WTC11 (cell line): Measurements from ENCODE around the gene NECTIN3. TPM values are rescaled to one million over a fixed set of nuclear protein-coding genes. Genes with fewer than 3 reads are reported as not detected.

Source experiments
- CDX4 ChIP-seq: fragments of 250-450 bp; sonication (Bioruptor Pico); IDR thresholded peaks from 2 replicates; pipeline ENCODE4 v1.9.0; 2021; ENCODE audit warnings: moderate library complexity, mild to moderate bottlenecking, inconsistent platforms, borderline replicate concordance
- GRHL2 ChIP-seq: fragments of 250-450 bp; sonication (Bioruptor Pico); IDR thresholded peaks from 2 replicates; pipeline ENCODE4 v1.8.0; 2022; ENCODE audit warnings: mild to moderate bottlenecking, moderate library complexity; ENCODE audit not compliant: insufficient replicate concordance, severe bottlenecking
- IRF2 ChIP-seq: sonication (generic); formaldehyde crosslinking; IDR thresholded peaks from 2 replicates; pipeline ENCODE4 v1.8.0; 2022; ENCODE audit warnings: low read depth, missing genetic modification reagents, borderline replicate concordance
- SOX15 ChIP-seq: fragments of 250-450 bp; sonication (Bioruptor Pico); IDR thresholded peaks from 2 replicates; pipeline ENCODE4 v1.9.0; 2021; ENCODE audit warnings: mild to moderate bottlenecking
- ZBTB43 ChIP-seq: sonication (generic); formaldehyde crosslinking; IDR thresholded peaks from 2 replicates; pipeline ENCODE4 v1.8.1; 2023; ENCODE audit warnings: mild to moderate bottlenecking, missing genetic modification reagents
- ZNF317 ChIP-seq: sonication (generic); formaldehyde crosslinking; IDR thresholded peaks from 2 replicates; pipeline ENCODE4 v1.8.1; 2023; ENCODE audit warnings: low read depth, mild to moderate bottlenecking, moderate library complexity, missing genetic modification reagents, borderline replicate concordance
- total RNA-seq: library from RNA; stranded (reverse); gene quantifications from 3 replicates; pipeline ENCODE4 v1.2.3, GENCODE V29; 2021

NECTIN3 gene
- total RNA-seq, 1 experiment from 2014 or later = 24.8 TPM

- no peak for TF ChIP-seq GRHL2 (CRISPR knock-in tag)
- TF ChIP-seq IRF2 (CRISPR knock-in tag) = no peak
- no peak for TF ChIP-seq ZNF317 (CRISPR knock-in tag)
- TF ChIP-seq CDX4 = no peak
- TF ChIP-seq SOX15 (CRISPR knock-in tag) = no peak
- no peak for TF ChIP-seq ZBTB43 (CRISPR knock-in tag)
- TF ChIP-seq, all 79 proteins: peak for 0
These were observed 170.3 kb downstream of the NECTIN3 start (continued) for GRCh38 chr3:111241960-111242359.
